ENCODE data around the gene BORA.

DNA sequence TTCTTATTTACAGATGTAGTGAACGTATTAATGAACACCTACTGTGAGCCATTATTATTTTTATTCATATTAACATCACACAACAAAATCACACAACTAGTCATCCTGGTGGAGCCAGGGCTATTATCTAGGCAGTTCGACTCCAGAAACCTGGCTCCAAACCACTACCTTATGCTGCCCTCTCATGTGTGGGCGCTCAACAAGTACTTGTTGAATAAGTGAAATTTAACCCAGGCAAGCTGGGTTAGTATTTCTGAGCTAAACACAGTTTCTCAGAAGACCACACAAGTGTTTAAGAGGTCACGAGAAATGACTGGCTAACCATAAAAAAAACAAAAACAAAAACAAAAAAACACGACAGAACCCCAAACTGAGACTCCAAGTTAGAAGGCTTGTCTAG is 33.9 kb upstream of the BORA start:
- TF ChIP-seq GATA2 (IDR thresholded peaks at IDR 0.05; ENCODE audit: low read depth, low read length), result no peak
- no peak for TF ChIP-seq GATA3 (IDR thresholded peaks at IDR 0.05; ENCODE audit: low read depth, low read length)
